OCI-LY7 (cell line): Measurements from ENCODE around the gene IRAK1. TPM values are rescaled to one million over a fixed set of nuclear protein-coding genes. Genes with fewer than 3 reads are reported as not detected.

Experiments
- BruUV-seq: library from RNA; stranded (reverse); fragments of 400-500 nt; replicated peaks from 2 replicates; lab custom pipeline; 2021; lab: Mats Ljungman, UMichigan
- CTCF ChIA-PET: fragments of 300-600 bp; sonication (Branson Sonifier 250); formaldehyde crosslinking; loops from one replicate; lab custom pipeline; 2022; ENCODE audit warnings: antibody characterized with exemption; ENCODE audit not compliant: unreplicated experiment; lab: Charles Lee
- POLR2A ChIA-PET: fragments of 300-600 bp; sonication (Branson Sonifier 250); formaldehyde crosslinking; loops from one replicate; lab custom pipeline; 2022; ENCODE audit warnings: antibody characterized with exemption; lab: Charles Lee
- DNase-seq: peaks from one replicate; pipeline ENCODE4 v3.0.0-alpha.2; 2015; ENCODE audit warnings: low spot score
- H2AFZ ChIP-seq: fragments of 200-600 bp; sonication (generic), shearing (Covaris generic); 2 replicates; pipeline ENCODE4 v1.6.1; 2014; ENCODE audit warnings: mild to moderate bottlenecking, antibody characterized with exemption, low read length, moderate library complexity
- H3K27ac ChIP-seq: fragments of 200-600 bp; sonication (generic); 2 replicates; pipeline ENCODE4 v1.5.1; 2014; ENCODE audit warnings: mixed run types, low read depth, mild to moderate bottlenecking, moderate library complexity, low read length, inconsistent platforms; ENCODE audit not compliant: poor library complexity, severe bottlenecking
- H3K36me3 ChIP-seq: fragments of 200-600 bp; sonication (generic); 2 replicates; pipeline ENCODE4 v1.6.1; 2014; ENCODE audit warnings: mild to moderate bottlenecking, antibody characterized with exemption, low read length, moderate library complexity, mixed read lengths; ENCODE audit not compliant: insufficient read depth
- H3K4me1 ChIP-seq: fragments of 200-600 bp; sonication (generic); 2 replicates; pipeline ENCODE4 v1.5.1; 2014; ENCODE audit warnings: mild to moderate bottlenecking, low read length; ENCODE audit not compliant: insufficient read depth, poor library complexity, severe bottlenecking
- H3K4me2 ChIP-seq: fragments of 200-600 bp; sonication (generic); 2 replicates; pipeline ENCODE4 v1.6.1; 2014; ENCODE audit warnings: mild to moderate bottlenecking, low read length
- H3K4me3 ChIP-seq: fragments of 200-600 bp; sonication (generic); 2 replicates; pipeline ENCODE4 v1.5.1; 2014; ENCODE audit warnings: mild to moderate bottlenecking, low read depth, low read length; ENCODE audit not compliant: poor library complexity, severe bottlenecking
- H3K79me2 ChIP-seq: fragments of 200-600 bp; sonication (generic); 2 replicates; pipeline ENCODE4 v1.6.1; 2016; ENCODE audit warnings: low read depth, mild to moderate bottlenecking, low read length, moderate library complexity, mixed read lengths; ENCODE audit not compliant: insufficient read depth
- H3K9me2 ChIP-seq: fragments of 200-600 bp; sonication (generic); 2 replicates; pipeline ENCODE4 v1.6.1; 2016; ENCODE audit warnings: mild to moderate bottlenecking, low read length, mixed read lengths; ENCODE audit not compliant: insufficient read depth
- H3K9me3 ChIP-seq: fragments of 200-600 bp; sonication (generic); 2 replicates; pipeline ENCODE4 v1.6.1; 2014; ENCODE audit warnings: mild to moderate bottlenecking, mixed run types, low read length, mixed read lengths
- H4K20me1 ChIP-seq: fragments of 200-600 bp; sonication (generic); 2 replicates; pipeline ENCODE4 v1.6.1; 2014; ENCODE audit warnings: mild to moderate bottlenecking, antibody characterized with exemption, low read length, moderate library complexity, mixed read lengths; ENCODE audit not compliant: insufficient read depth
- EZH2phosphoT487 ChIP-seq: fragments of 200-600 bp; sonication (generic); IDR thresholded peaks from 2 replicates; pipeline ENCODE4 v1.6.1; 2018; ENCODE audit warnings: low read depth, borderline replicate concordance, mild to moderate bottlenecking, mixed run types, antibody characterized with exemption, low read length, moderate library complexity, mixed read lengths
- intact Hi-C: fragments of 100-400 bp; cut with micrococcal nuclease; formaldehyde crosslinking; loops from one replicate; pipeline ENCODE4 v1.10.0; 2022; ENCODE audit not compliant: unreplicated experiment
- total RNA-seq, 2 experiments: library from RNA; depleted of rRNA in 1 of 2; stranded (reverse); fragments of >200 nt in 1 of 2; shearing (Covaris generic) in 1 of 2; gene quantifications; 2 replicates each; pipeline ENCODE4 v1.2.3, GENCODE V29; 2014 to 2022
- TF ChIP-seq, protein P1 (sequence below): fragments of 200-600 bp; sonication (generic); conservative IDR thresholded peaks from 2 replicates; pipeline ENCODE4 v1.5.1; 2014; ENCODE audit warnings: mild to moderate bottlenecking, antibody characterized with exemption, low read length, moderate library complexity, mixed read lengths

Gene IRAK1
- total RNA-seq, 2 experiments from 2014 or later: 75.5 to 136 TPM

DNA sequence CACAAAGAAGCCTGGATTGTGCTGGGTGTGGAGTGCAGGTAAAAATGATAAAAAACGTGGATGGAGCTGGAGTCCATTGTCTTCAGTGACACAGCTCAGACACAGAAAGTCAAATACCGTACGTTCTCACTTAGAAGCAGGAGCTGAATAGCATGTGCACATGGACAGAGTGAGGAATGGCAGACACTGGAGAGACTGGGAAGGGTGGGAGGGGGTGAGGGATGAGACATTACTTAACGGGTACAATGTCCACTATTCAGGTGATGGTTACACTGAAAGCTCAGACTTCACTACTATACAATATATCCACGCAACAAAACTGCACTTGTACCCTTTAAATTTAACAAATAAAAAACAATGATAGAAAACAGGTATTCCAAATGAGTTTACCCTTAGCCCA, 18.1 kb upstream of the IRAK1 start:
- H2AFZ ChIP-seq: no peak overlapping the region
- no peak overlapping the region for H3K4me2 ChIP-seq
- H4K20me1 ChIP-seq: no peaks in the 10 kb centered on the region
- H3K79me2 ChIP-seq: peaks cover 4% of the 10 kb centered on the region; the same call in 1 of the 2 replicates
- no TSS peak for BruUV-seq
- ChIA-PET CTCF (no interaction called here), POLR2A (no interaction called here)
- H3K9me3 ChIP-seq: no peaks in the 10 kb centered on the region
- peaks cover 28% of the 10 kb centered on the region for H3K4me1 ChIP-seq
- peaks cover 5% of the 10 kb centered on the region; the same call in 1 of the 2 replicates for H3K36me3 ChIP-seq
- intact Hi-C loops: no loop called here
- H3K4me3 ChIP-seq: no peak overlapping the region
- H3K27ac ChIP-seq: no peak overlapping the region
- H3K9me2 ChIP-seq: no peaks in the 10 kb centered on the region
- TF ChIP-seq, protein P1, sequence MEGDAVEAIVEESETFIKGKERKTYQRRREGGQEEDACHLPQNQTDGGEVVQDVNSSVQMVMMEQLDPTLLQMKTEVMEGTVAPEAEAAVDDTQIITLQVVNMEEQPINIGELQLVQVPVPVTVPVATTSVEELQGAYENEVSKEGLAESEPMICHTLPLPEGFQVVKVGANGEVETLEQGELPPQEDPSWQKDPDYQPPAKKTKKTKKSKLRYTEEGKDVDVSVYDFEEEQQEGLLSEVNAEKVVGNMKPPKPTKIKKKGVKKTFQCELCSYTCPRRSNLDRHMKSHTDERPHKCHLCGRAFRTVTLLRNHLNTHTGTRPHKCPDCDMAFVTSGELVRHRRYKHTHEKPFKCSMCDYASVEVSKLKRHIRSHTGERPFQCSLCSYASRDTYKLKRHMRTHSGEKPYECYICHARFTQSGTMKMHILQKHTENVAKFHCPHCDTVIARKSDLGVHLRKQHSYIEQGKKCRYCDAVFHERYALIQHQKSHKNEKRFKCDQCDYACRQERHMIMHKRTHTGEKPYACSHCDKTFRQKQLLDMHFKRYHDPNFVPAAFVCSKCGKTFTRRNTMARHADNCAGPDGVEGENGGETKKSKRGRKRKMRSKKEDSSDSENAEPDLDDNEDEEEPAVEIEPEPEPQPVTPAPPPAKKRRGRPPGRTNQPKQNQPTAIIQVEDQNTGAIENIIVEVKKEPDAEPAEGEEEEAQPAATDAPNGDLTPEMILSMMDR: no peak
- TF ChIP-seq EZH2phosphoT487: no peak
- no peak for DNase-seq

DNA sequence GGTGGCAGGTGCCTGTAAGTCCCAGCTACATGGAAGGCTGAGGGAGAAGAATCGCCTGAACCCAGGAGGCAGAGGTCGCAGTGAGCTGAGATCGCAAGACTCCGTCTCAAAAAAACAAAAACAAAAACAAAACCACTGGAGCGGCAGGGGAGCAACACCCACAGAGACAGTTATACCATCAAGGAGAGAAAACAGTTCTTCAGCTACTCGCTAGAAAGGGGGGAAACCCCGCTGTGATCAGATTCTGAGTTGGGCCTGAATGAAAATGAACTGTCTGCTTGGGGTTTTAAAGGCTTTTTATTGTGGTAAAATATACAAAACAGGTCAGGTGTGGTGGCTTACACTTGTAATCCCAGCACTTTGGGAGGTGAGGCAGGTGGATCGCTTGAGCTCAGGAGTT, 16.8 kb upstream of the IRAK1 start:
- H4K20me1 ChIP-seq: no peaks in the 10 kb centered on the region
- no peak for DNase-seq
- H2AFZ ChIP-seq: no peak overlapping the region
- H3K27ac ChIP-seq: no peak overlapping the region
- H3K9me3 ChIP-seq: no peaks in the 10 kb centered on the region
- H3K4me1 ChIP-seq: peaks cover 17% of the 10 kb centered on the region
- H3K4me2 ChIP-seq: no peak overlapping the region
- TF ChIP-seq EZH2phosphoT487: no peak
- TF ChIP-seq, protein P1: no peak
- CTCF ChIA-PET: no interaction called here
- intact Hi-C loops: no loop called here
- H3K9me2 ChIP-seq: no peaks in the 10 kb centered on the region
- POLR2A ChIA-PET: interaction anchor here (0.6 kb wide), 1 partner anchor 71 kb away, joined by 3 read pairs; no protein-coding TSS in a partner anchor
- H3K4me3 ChIP-seq: no peak overlapping the region
- peaks cover 4% of the 10 kb centered on the region; the same call in 1 of the 2 replicates for H3K79me2 ChIP-seq
- peaks cover 12% of the 10 kb centered on the region; the same call in 1 of the 2 replicates for H3K36me3 ChIP-seq
- no TSS peak for BruUV-seq

- no peak overlapping the region for H3K4me2 ChIP-seq
- ChIA-PET CTCF (no interaction called here), POLR2A (interaction anchor here (0.6 kb wide), 1 partner anchor 19 kb away, joined by 3 read pairs; no protein-coding TSS in a partner anchor)
- no peaks in the 10 kb centered on the region for H3K9me3 ChIP-seq
- no peak overlapping the region for H3K27ac ChIP-seq
- H3K36me3 ChIP-seq: peaks cover 27% of the 10 kb centered on the region
- H3K9me2 ChIP-seq: no peaks in the 10 kb centered on the region
- BruUV-seq: no TSS peak
- no peaks in the 10 kb centered on the region for H3K79me2 ChIP-seq
- no peak overlapping the region for H2AFZ ChIP-seq
- no peak overlapping the region for H3K4me3 ChIP-seq
- H4K20me1 ChIP-seq: no peaks in the 10 kb centered on the region
- peaks cover 5% of the 10 kb centered on the region for H3K4me1 ChIP-seq
- no peak for TF ChIP-seq EZH2phosphoT487
- TF ChIP-seq, protein P1: no peak
- intact Hi-C loops: no loop called here
- no peak for DNase-seq
These were observed 14.1 kb upstream of the IRAK1 start for GRCh38 chrX:154033848-154034247.
